ENCODE data around the gene IGLON5.

- no peak for TF ChIP-seq EP300 (IDR thresholded peaks at IDR 0.05; ENCODE audit: low read depth)
- TF ChIP-seq, protein P1, sequence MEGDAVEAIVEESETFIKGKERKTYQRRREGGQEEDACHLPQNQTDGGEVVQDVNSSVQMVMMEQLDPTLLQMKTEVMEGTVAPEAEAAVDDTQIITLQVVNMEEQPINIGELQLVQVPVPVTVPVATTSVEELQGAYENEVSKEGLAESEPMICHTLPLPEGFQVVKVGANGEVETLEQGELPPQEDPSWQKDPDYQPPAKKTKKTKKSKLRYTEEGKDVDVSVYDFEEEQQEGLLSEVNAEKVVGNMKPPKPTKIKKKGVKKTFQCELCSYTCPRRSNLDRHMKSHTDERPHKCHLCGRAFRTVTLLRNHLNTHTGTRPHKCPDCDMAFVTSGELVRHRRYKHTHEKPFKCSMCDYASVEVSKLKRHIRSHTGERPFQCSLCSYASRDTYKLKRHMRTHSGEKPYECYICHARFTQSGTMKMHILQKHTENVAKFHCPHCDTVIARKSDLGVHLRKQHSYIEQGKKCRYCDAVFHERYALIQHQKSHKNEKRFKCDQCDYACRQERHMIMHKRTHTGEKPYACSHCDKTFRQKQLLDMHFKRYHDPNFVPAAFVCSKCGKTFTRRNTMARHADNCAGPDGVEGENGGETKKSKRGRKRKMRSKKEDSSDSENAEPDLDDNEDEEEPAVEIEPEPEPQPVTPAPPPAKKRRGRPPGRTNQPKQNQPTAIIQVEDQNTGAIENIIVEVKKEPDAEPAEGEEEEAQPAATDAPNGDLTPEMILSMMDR (IDR thresholded peaks at IDR 0.05) = no peak
Observed at GRCh38 chr19:51271067-51271466, 40.4 kb upstream of the IGLON5 start.
